HEK293 (cell line): ENCODE measurements around the gene MACF1.

ENCODE experiments used
- BCL11B ChIP-seq: fragments of 450-650 bp; formaldehyde crosslinking; IDR thresholded peaks from 2 replicates; pipeline ENCODE4 v1.5.1; 2016; ENCODE audit warnings: low read depth, missing biosample characterization, missing genetic modification characterization
- SP7 ChIP-seq: fragments of 450-650 bp; formaldehyde crosslinking; IDR thresholded peaks from 2 replicates; pipeline ENCODE4 v1.5.1; 2016; ENCODE audit warnings: missing biosample characterization, missing genetic modification characterization
- YY1 ChIP-seq: fragments of 450-650 bp; formaldehyde crosslinking; IDR thresholded peaks from 2 replicates; pipeline ENCODE4 v1.5.1; 2018; ENCODE audit warnings: missing biosample characterization, missing genetic modification characterization
- ZNF133 ChIP-seq: fragments of 450-650 bp; formaldehyde crosslinking; IDR thresholded peaks from 2 replicates; pipeline ENCODE4 v1.5.1; 2016; ENCODE audit warnings: missing biosample characterization, missing genetic modification characterization
- ZNF433 ChIP-seq: fragments of 450-650 bp; formaldehyde crosslinking; IDR thresholded peaks from 2 replicates; pipeline ENCODE4 v1.5.1; 2016; ENCODE audit warnings: missing biosample characterization, missing genetic modification characterization, low read depth
- ZNF521 ChIP-seq: fragments of 450-650 bp; formaldehyde crosslinking; IDR thresholded peaks from 2 replicates; pipeline ENCODE4 v1.5.1; 2017; ENCODE audit warnings: missing biosample characterization, mild to moderate bottlenecking, missing genetic modification characterization
- ZNF558 ChIP-seq: fragments of 450-650 bp; formaldehyde crosslinking; IDR thresholded peaks from 2 replicates; pipeline ENCODE4 v1.5.1; 2016; ENCODE audit warnings: missing biosample characterization, missing genetic modification characterization
- ZNF561 ChIP-seq: fragments of 450-650 bp; IDR thresholded peaks from 2 replicates; pipeline ENCODE4 v1.5.1; 2018; ENCODE audit warnings: missing biosample characterization, missing genetic modification characterization, borderline replicate concordance
- ZNF837 ChIP-seq: fragments of 450-650 bp; formaldehyde crosslinking; IDR thresholded peaks from 2 replicates; pipeline ENCODE4 v1.5.1; 2016; ENCODE audit warnings: missing biosample characterization, missing genetic modification characterization
- ZSCAN30 ChIP-seq: fragments of 450-650 bp; IDR thresholded peaks from 2 replicates; pipeline ENCODE4 v1.5.1; 2018; ENCODE audit warnings: missing biosample characterization, mild to moderate bottlenecking, missing genetic modification characterization, moderate library complexity
- TF ChIP-seq, protein P1 (sequence below): fragments of 450-650 bp; formaldehyde crosslinking; IDR thresholded peaks from 2 replicates; pipeline ENCODE4 v1.5.1; 2016; ENCODE audit warnings: missing biosample characterization, missing genetic modification characterization, borderline replicate concordance
- TF ChIP-seq, protein P2 (sequence below): sonication (generic); formaldehyde crosslinking; IDR thresholded peaks from 2 replicates; pipeline ENCODE4 v1.8.1; 2022; ENCODE audit warnings: mild to moderate bottlenecking, moderate library complexity, missing genetic modification reagents
- TF ChIP-seq, protein P3 (sequence below): fragments of 450-650 bp; formaldehyde crosslinking; IDR thresholded peaks from 2 replicates; pipeline ENCODE4 v1.5.1; 2016; ENCODE audit warnings: missing biosample characterization, missing genetic modification characterization

DNA sequence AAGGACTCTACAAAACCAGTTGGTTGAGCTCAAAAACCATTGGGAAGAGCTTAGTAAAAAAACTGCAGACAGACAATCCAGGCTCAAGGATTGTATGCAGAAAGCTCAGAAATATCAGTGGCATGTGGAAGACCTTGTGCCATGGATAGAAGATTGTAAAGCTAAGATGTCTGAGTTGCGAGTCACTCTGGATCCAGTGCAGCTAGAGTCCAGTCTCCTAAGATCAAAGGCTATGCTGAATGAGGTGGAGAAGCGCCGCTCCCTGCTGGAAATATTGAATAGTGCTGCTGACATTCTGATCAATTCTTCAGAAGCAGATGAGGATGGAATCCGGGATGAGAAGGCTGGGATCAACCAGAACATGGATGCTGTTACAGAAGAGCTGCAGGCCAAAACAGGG, 183.0 kb downstream of the MACF1 start:
- no peak for TF ChIP-seq BCL11B (tag by site-specific recombination)
- TF ChIP-seq ZNF561 = no peak
- TF ChIP-seq, protein P1, sequence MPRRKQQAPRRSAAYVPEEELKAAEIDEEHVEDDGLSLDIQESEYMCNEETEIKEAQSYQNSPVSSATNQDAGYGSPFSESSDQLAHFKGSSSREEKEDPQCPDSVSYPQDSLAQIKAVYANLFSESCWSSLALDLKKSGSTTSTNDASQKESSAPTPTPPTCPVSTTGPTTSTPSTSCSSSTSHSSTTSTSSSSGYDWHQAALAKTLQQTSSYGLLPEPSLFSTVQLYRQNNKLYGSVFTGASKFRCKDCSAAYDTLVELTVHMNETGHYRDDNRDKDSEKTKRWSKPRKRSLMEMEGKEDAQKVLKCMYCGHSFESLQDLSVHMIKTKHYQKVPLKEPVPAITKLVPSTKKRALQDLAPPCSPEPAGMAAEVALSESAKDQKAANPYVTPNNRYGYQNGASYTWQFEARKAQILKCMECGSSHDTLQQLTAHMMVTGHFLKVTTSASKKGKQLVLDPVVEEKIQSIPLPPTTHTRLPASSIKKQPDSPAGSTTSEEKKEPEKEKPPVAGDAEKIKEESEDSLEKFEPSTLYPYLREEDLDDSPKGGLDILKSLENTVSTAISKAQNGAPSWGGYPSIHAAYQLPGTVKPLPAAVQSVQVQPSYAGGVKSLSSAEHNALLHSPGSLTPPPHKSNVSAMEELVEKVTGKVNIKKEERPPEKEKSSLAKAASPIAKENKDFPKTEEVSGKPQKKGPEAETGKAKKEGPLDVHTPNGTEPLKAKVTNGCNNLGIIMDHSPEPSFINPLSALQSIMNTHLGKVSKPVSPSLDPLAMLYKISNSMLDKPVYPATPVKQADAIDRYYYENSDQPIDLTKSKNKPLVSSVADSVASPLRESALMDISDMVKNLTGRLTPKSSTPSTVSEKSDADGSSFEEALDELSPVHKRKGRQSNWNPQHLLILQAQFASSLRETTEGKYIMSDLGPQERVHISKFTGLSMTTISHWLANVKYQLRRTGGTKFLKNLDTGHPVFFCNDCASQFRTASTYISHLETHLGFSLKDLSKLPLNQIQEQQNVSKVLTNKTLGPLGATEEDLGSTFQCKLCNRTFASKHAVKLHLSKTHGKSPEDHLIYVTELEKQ = no peak
- TF ChIP-seq, protein P2, sequence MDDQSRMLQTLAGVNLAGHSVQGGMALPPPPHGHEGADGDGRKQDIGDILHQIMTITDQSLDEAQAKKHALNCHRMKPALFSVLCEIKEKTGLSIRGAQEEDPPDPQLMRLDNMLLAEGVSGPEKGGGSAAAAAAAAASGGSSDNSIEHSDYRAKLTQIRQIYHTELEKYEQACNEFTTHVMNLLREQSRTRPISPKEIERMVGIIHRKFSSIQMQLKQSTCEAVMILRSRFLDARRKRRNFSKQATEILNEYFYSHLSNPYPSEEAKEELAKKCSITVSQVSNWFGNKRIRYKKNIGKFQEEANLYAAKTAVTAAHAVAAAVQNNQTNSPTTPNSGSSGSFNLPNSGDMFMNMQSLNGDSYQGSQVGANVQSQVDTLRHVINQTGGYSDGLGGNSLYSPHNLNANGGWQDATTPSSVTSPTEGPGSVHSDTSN (CRISPR knock-in tag) = no peak
- TF ChIP-seq YY1 (tag by site-specific recombination) = no peak
- TF ChIP-seq, protein P3, sequence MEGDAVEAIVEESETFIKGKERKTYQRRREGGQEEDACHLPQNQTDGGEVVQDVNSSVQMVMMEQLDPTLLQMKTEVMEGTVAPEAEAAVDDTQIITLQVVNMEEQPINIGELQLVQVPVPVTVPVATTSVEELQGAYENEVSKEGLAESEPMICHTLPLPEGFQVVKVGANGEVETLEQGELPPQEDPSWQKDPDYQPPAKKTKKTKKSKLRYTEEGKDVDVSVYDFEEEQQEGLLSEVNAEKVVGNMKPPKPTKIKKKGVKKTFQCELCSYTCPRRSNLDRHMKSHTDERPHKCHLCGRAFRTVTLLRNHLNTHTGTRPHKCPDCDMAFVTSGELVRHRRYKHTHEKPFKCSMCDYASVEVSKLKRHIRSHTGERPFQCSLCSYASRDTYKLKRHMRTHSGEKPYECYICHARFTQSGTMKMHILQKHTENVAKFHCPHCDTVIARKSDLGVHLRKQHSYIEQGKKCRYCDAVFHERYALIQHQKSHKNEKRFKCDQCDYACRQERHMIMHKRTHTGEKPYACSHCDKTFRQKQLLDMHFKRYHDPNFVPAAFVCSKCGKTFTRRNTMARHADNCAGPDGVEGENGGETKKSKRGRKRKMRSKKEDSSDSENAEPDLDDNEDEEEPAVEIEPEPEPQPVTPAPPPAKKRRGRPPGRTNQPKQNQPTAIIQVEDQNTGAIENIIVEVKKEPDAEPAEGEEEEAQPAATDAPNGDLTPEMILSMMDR (tag by site-specific recombination) = no peak
- TF ChIP-seq ZNF433 = no peak
- TF ChIP-seq ZNF837 (tag by site-specific recombination) = no peak
- no peak for TF ChIP-seq ZSCAN30
- no peak for TF ChIP-seq ZNF133 (tag by site-specific recombination)
- no peak for TF ChIP-seq ZNF521 (tag by site-specific recombination)
- TF ChIP-seq ZNF558 (tag by site-specific recombination) = no peak
- TF ChIP-seq SP7 (tag by site-specific recombination) = no peak
